T follicular helper cell (primary cell): ENCODE results near the gene ZNF451.

Experiments used
- DNase-seq: peaks from one replicate; pipeline ENCODE4 v3.0.0-alpha.2; 2020; ENCODE audit warnings: low read depth

Gene ZNF451

DNA sequence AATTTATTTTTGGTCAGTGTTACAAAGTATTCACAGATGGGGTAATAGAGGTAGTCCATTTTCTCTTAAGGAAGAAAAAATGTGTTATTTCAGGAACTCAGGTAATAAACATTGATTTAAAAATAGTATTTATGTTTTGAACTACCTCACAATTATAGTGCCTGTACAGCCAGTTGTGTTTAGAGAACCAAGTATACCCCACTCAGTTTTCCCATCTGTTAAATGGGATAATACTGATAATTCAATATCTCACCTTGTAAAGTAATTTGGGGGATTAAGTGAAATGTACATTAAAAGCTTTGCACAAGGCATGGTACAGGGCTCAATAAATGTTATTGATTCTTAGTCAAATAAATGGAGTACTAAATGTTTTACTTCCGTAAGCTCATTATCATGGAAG lies 4.7 kb downstream of the ZNF451 start:
- DNase-seq, result no peak

DNA sequence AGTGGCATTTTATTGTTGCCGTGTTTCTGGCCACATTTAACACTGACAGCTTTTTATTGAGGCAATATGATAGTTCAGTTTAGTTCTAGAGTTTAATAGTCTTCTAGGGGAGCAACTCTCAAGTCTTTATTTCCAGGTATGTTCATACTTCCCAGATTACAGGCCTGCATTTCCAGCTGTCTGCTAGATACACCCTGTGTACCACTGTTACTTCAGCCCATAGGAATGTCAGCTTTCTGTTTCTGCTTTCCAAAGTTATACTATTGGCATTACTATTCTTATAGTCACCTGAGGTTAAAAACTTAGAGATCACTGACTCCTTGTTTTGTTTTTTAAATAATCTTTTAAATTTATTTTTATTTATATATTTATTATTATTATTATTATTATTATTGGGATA lies 7.6 kb downstream of the ZNF451 start:
- DNase-seq, result no peak

DNA sequence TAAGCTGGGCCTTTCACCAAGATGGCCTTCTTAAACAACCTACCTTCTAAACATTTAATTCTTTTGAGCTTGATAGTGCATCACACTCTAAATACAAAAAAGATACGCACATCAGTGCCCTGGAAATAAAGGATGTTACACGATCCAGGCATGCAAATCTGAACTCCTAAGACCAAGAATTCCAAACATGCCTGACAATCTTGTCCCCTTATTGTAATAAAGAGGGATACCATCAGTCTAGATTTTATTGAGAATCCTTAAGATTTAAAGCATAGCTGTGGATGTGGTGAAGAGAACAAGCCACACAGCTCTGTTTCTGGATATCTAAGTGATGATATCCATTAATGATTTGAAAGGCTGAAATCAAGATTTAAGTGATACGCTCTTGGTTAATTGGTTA lies 13.0 kb downstream of the ZNF451 start:
- no peak for DNase-seq

DNA sequence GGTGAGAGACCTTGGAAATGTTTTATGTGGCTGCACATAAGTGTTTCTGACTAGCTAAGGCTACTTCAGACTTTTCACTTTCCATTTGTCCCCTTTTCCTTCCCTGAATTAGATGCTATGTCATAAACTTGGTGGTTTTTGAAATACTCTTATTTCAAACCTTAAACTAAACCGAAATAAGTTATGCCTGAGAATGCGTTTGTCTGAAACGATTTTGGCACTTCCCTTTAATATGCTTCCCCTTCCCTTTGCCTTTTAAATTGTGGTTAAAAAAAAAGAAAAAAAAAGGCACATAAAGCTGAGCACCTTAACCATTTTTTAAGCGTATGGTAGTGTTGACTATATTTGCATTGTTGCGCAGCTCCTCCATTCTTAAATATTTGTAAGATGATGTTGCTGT lies 14.3 kb downstream of the ZNF451 start:
- DNase-seq, result no peak

DNA sequence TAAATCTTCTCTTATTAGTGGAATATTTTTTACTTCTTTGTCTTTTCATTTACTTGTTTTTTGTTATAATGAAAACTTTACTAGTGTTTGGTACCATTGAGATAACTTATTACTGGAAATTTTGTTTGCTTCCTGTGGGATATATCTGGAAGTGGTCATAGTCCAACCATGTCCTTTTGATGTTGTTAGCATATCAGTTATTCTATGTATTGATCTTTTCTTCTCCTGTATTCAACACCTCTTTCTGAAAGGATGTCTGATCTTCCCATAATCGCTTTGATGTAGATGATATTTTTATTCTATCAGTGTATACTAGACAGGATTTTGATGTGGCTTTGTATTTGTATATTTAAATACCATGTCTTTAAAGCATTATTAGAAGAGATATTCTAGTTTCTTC lies 17.0 kb downstream of the ZNF451 start:
- DNase-seq, result no peak

DNA sequence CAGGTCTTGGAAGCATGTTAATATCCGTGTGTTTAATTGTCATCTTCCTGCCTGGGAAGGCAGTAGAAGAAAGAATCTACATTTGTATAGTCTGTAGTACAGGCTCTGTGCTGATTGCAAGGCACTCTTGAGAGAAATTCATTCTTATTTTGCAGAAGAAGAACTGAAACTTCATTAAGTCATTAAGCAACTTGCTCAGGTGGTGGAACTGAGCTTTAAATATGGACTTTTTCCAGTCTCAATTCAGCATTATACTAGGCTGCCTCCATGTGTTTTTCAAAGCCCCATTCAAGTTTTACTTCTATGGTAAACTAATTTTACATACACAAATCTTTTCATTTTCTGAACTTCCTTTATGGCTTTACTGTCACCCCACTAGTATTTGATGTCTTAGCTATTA lies 18.7 kb downstream of the ZNF451 start:
- no peak for DNase-seq

DNA sequence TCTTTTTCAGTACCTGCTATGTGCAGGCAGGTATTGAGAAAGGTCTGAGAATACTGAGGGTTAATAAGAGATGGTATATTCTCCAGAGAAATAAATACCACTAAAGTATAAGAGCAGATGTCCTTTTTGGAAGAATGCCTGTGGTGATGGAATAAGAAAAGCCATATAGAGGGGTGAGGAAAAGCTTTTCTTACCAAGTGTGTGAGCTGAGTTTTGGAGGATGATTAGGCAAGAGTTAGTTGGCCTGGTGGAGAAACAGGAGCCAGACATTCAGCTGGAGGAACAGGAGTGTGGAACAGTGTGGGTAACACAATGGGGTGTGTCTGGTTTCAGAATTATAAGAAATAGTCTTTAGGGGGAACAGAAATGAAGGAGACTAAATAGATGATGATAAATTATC lies 19.9 kb downstream of the ZNF451 start:
- no peak for DNase-seq

DNA sequence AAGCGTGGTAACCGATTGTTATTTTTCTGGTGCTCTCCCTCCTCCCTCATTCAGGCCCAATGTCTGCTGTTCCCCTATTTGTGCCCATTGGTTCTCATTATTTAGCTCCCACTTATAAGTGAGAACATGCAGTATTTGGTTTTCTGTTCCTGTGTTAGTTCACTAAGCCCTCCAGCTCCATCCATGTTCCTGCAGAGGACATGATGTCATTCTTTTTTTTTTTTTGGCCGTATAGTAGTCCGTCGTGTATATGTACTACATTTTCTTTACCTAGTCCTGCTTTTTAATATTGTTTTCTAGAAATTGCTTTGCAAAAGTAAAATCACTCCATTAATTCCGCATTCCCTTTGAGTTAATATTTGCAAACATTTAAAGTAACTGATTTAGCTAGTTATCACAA lies 23.1 kb downstream of the ZNF451 start:
- no peak for DNase-seq

DNA sequence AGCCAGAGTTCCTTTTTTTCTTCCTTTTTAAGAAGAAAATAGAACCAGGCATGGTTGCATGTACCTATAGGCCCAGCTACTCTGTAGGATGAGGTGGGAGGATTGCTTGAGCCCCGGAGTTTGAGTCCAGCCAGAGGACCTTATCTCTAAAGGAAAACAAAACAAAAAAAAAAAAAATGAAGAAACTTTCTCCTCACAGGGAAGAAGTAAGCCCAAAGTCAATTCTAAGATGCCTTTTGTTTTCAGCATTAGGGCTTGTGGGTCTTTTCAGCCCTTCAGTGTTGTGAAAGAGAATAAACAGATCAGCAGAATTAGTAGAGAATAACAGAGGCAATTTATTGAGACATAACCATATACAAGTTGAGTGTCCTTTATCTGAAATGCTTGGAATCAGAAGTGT lies 26.8 kb downstream of the ZNF451 start:
- no peak for DNase-seq

DNA sequence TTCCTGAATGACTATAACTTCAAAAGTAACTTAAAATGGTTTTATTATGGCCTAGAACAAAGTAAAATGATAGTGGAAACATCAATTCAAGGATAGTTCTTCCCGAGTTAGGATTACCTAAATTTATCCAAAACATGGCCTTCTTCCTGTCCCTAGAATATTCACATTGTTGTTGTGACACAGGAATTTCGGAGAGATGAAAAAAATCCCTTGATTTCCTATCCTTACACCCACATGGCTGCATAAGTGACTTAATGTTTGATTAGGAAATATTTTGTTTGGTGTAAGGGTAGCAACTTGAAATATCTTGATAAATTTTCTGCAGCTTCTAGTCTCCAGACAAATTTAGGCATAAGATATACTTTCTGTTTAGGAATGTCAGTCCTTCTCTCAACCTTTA lies 27.8 kb downstream of the ZNF451 start:
- no peak for DNase-seq

DNA sequence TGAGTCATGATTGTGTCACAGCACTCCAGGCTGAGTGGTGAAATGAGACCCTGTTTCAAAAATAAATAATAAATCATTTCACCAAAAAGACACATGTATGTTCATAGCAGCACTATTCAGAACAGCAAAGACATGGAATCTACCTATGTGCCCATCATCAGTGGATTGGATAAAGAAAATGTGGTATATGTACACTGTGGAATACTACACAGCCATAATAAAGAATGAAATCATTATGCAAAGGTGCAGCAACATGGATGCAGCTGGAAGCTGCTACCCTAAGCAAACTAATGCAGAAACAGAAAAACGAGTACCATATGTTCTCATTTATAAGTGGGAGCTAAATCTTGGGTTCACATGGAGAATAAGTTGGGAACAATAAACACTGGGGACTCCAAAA lies 33.1 kb downstream of the ZNF451 start:
- no peak for DNase-seq

DNA sequence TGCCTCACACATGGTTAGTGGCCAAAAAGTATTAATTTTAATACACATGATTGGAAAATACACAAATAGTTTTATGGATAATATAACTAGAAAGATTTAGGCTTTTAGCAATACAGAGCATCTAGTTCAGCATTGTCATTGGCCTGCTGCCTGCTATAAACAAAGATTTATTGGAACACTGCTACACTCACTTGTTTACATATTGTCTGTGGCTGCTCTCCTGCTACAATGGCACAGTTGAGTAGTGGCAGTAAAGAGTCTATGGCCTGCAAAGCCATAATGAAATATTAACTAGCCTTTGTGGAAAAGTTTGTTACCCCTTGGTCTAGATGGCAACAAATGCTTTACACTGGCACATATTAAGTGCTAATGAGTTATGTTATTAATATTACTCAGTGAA lies 37.8 kb downstream of the ZNF451 start:
- no peak for DNase-seq

DNA sequence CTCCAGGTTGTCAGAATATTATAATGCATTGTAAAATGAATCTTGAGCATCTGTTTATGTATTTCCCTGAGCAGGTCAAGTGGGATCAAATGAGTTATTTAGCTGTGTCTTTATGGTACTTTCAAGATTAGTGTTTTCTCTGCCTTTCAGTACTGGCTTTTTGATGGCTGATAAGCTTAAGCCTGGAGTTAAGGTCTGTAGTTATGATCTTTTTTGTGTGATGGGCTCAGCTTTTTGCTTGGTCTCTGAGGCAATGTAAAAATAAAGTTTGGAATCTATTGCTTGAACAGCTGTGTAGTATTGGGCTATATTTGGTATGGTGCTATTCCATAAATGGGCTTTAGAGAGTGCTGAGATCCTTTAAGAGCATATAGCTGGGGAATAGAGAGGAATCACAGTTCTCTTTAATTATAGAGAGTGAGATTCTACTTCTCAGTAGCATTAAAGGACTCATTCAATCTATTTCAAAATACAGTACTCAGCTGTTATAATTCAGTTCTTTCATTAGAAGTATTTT lies 40.7 kb downstream of the ZNF451 start:
- no peak for DNase-seq

DNA sequence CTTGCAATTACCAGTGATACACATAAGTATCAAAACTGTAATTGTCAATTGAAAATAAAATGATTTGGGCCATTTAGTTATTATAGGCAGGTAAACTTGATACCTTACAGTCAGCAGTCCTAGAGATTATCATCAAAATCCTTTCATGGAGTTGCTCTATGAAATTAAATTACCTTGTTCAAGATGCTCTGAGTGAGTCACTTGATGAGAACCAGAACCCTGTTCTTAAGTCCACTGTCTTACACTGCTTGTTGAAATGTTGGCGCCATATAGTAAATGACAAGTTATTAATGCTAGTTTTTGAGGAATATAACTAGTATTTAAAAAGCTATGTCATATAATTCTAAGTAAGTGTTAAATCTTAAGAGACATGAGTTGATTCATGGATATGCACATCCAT lies 45.0 kb downstream of the ZNF451 start:
- DNase-seq, result no peak

DNA sequence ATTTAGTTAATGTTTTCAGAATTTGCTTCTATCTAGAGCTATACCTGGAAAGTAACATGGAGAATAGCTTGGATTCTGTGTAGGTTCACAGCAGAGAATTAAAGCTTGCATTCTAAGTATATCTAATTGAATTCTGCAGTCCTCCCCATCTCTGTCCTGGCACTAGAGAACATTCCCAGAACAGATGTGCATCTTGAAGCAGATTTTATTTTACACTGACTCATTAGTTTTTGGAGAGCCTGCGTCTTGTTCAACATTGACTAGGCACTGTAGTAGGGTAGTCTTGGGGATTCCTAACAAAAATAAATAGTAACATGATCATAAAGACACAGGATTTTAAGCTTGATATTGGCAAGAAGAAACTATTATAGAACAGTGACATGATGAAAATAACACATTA lies 45.9 kb downstream of the ZNF451 start:
- DNase-seq, result no peak

DNA sequence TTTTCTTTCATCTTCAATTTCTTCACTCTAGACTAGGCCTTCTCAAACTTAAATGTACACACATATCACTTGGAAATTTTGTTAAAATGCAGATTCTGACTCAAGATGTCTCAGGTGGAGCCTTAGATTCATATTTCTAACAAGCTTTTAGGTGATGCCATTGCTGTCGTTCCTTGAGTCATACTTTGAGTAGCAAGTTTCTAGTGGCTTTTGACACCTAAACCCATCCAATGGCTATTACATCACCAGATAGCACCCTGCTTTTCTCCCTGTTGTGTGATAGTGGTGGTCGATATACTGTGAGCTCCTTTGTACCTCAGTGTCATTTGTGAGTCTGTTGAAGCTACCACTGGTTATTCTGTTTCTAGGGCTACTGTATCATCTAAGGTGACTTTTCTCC lies 47.4 kb downstream of the ZNF451 start:
- no peak for DNase-seq

DNA sequence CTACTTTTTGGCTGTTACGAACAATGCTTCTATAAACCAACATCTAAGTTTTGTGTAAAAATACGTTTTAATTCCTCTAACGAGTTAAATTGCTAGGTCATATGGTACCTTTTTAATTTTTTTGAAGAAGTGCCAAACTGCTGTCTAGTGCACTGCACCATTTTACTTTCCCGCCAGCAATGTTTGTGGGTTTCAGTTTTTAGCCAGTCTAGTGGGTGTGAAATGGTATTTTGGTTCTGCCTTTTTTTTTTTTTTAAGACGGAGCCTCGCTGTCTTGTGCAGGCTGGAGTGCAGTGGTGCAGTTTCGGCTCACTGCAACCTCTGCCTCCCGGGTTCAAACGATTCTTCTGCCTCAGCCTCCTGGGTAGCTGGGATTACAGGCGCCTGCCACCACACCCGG lies 48.0 kb downstream of the ZNF451 start:
- no peak for DNase-seq

DNA sequence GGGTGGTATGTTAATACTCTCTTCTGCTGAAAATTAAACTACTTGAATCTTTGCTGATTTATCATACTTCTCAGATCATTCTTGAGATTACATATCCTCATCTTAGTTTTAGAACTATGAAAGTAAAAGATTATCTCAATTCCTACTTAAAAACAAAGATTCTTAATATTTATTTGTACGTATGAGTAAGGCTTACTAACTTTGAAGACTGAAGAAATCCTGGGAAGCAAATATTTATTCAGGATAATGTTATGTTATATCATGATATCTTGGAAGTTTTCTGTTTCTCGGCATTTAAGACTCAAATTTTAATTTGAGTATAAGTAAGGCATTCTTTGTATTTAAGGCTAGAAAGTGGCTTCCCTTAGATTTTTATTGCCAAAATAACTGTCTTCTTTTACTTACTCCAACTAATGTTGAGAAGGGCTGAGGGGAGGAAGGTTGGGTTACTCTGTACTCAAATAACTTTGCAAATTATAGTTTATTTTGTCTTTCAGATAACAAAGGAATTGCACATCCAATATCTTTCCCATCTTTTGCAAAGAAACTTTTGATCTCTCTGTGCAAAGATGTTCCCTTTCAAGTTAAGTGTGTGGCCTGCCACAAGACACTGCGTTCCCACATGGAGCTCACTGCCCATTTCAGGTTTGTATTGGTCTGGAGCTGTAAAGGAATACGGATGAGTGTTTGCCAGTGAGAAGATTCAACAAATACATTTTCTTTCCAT lies 51.6 kb downstream of the ZNF451 start:
- no peak for DNase-seq

DNA sequence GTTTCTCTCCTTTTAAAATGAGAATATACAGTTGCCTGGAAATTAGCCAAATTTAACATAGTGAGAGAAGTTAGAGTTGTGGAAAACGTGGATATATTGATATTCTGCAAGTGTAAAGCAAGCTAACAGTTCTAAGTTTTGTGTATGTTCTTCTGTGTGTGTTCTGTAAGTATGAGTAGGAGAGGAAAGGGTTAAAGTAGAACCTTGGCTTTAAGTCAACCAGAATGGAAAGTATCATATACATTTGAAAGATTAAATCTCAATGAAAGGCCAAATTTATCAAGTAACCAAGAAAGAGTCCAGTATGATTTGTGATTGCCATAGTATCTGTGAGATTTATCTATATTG lies 52.2 kb downstream of the ZNF451 start:
- no peak for DNase-seq

DNA sequence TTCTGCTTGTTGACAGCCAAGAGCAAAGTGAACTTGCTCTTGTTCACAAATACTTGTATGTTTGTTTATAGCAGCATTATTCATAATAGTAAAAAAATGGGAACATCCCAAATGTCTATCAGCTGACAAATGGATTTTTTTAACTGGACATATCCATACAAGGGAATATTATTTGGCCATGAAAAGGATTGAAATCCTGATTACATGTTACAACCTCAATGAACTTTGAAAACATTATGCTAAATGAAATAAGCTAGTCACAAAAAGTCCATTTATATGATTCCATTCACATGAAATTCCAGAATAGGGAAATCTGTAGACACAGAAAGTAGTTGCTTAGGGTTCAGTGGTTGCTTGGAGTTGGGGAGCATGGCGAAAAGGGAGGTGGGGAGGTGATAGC lies 53.7 kb downstream of the ZNF451 start:
- DNase-seq, result no peak

DNA sequence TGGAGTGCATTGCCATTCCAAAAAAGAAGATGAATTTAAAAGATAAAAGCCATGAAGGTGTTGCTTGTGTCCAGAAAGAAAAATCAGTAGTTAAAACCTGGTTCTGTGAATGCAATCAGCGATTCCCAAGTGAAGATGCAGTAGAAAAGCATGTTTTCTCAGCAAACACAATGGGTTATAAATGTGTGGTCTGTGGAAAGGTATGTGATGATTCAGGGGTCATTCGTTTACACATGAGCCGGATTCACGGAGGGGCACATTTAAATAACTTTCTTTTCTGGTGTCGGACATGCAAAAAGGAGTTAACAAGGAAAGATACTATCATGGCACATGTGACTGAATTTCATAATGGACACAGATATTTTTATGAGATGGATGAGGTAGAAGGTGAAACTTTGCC lies 57.4 kb downstream of the ZNF451 start:
- DNase-seq, result no peak

DNA sequence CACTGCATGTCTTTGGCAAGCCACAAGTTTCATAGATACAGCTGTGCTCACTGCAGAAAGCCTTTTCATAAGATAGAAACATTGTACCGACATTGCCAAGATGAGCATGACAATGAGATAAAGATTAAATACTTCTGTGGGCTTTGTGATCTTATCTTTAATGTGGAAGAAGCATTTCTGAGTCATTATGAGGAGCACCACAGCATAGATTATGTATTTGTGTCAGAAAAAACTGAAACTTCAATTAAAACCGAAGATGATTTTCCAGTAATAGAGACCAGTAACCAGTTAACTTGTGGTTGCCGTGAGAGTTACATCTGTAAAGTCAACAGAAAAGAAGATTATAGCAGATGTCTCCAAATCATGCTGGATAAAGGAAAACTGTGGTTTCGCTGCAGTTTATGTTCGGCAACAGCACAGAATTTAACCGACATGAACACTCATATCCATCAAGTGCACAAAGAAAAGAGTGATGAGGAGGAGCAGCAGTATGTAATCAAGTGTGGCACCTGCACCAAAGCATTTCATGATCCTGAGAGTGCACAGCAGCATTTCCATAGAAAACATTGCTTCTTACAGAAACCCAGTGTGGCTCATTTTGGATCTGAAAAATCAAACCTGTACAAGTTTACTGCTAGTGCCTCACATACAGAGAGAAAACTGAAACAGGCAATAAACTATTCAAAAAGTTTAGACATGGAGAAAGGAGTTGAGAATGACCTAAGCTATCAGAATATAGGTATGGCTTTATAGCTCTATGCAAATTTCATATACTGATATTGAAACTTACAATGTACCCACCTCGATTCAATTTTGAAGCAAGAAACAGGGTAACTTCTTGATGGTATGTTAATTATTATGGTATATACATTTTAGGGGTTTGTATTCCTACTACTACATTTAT lies 58.2 kb downstream of the ZNF451 start:
- no peak for DNase-seq

DNA sequence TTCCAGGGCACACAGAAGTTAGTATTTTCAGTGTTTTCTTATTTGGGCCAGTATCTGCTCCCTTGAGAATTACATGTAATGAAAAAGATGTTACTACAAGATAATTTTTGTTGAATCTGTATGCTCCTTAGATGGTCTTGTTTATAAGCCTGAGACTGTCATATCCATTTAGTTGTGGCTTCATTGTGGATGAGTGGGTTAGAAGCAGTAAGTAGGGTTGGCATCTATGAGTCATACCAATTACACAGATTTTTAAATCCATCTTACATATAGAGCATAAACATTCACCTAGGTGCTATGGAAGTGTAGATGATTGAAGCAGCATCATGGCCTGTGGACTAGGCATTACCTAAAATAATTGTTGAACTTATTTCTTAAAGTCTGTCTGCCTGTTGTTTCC lies 68.7 kb downstream of the ZNF451 start:
- no peak for DNase-seq

DNA sequence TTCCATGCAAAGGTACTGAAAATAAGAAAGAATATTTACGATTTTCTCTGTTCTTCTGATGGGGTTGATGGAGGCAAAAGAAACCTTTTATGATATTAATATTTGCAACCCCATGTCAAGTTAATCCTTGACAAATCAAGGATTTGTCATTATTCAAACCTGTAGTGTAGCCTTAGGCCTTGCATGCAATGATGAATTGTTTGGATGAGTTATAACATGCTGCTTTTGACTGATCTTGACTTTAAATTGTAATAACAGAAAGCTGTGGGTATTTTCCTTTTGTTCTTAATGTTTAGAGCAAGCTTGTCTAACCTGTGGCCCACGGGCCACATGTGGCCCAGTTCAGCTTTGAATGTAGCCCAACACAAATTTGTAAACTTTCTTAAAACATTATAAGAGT lies 69.1 kb downstream of the ZNF451 start:
- DNase-seq, result no peak
